GM19328 (cell line): ENCODE data around the gene CPB1.

Source experiments
- ATAC-seq: cut with Tn5 transposase; IDR thresholded peaks from one replicate; pipeline ENCODE4 v1.9.1; 2021; ENCODE audit warnings: mild to moderate bottlenecking, moderate library complexity; ENCODE audit not compliant: unreplicated experiment

CPB1 gene

DNA sequence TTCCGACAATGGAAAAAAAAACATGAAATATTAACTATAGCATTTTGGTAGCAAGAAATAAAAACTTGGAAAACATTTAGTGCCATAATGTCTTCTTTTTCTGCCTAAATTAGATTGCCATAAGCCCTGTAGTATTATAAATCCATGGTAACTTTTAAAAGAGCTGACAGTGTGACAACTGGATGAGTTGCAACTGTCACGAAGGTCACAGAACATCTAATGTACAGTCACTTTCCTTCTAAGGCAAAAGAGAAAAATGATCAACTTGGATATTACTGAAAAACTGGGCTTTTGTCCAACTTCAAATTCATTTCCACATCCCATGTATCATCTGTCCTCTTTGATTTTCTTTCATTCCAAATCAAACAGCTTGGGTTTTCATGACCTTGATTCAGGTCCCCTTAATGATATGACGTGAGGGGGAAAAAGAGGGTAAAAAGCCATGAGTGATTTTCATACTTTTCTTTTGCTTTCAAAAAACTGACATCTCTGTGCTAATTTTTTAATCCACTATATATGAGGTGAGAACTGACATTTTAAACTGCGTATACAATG is 602 bp downstream of the CPB1 start:
- ATAC-seq = no peak

DNA sequence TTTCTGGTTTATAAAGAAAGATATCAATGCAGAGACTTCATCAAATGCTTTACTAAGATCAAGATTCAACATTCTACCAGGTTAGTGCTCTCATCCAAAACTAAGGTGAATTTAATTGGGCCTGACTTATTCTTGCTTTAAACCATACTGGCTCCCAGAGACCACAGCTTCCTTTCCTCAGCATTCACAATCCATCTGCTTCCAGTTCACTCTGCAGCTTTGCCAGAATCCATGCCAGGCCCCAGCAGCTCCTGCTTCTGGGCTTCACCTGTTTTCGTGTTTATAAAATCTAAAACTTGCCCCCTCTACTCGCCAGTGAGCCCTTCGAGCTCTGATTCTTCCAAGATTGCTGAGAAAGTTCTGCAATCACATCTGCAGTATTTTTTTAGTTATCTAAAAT is 2.3 kb downstream of the CPB1 start:
- ATAC-seq = no peak

DNA sequence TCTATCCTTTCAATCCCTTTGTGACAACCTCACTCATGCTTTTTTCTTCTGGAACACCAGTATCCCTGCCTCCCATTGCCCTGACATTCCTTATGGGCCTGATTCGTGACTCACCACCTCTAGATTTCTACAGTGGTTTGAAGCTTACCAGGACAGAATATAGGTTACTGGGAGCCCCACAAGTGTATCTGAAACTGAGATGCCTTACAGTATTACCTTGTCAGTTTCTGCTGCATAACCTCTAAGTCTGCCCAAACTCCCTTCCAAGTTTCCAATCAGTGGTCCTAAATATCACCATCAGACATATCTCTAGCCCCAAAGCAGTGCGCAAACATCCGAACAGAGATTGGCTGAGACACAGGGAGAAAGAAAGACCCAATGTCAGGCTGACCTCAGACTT is 5.6 kb downstream of the CPB1 start:
- ATAC-seq = no peak

DNA sequence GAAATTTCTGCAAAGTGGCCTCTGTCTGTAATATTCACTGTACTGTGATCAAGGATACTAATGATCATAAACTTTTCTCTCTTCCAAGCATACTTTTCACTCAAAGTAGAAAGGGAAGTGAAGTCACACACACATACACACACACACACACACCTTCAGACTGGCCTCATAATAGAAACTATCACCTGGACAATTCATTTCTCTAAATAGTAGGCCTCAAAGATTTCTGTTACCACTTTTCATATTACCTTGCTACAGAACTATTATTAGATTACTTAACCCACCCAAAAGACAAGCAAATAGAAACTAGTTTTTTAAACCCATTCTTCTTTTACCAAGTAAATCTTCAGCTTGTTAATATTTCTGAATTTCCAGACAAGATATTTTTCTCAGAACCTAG is 12.2 kb downstream of the CPB1 start:
- no peak for ATAC-seq

DNA sequence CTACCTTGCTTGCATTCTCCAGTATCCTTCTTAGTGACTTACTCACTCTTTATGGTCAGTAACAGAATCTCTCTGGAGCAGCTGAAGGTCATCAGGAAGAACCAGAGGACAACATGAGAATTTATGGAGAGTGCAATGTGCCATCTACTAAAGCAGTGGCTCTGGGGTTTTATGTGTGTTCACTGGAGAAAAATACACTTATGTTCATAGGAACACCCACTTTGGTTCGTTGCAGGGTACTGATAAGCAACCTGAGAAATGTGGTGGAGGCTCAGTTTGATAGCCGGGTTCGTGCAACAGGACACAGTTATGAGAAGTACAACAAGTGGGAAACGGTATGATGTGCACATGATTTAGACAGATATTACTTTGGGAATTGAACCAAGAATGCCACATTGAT is 12.8 kb downstream of the CPB1 start:
- no peak for ATAC-seq

DNA sequence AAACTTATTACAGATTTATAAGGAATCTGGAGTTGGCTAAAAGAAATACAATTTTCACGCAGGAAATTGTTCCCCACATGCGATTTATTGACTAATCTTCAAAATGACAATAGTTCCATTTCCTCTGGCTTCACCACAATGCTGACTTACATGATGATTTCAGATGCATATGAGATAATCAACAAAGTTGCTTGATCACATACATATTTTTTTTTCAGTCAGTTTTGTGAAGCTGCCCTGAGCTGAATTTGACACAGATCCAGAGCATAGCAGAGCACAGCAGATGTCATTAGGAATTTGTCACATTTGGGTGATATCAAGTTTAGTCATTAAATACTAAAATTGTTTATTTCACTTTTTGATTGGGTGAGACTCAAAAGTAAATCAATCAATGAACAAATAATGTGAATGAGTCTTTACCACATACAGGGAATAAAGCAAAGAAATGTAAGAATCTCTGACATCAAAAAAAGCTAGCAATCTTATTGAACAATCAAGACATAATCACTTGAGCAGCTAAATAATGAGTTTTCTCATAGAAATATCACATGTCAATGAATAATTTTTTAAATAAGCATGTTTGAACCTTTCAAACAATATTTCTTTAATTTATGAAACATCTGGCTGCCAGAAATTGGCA is 18.3 kb downstream of the CPB1 start:
- ATAC-seq = no peak

DNA sequence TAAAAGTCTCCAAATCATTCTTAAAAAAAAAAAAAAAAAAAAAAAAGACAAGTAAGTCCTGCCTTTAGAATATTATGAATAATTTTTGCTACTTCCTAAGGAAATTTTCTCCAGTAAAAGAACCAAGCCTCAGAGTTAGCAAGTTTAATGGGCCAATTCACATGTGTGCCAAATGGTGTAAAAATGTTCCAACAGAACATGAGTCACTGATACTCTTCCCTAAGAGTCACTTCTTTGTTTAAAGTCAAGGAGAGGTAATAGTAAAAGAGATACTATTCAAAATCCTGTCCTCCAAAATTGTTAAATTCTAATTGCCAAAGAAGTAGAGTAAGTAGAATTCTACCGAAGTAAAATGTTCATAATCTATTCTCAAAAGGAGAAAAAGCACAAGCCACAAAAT is 19.7 kb downstream of the CPB1 start:
- no peak for ATAC-seq

DNA sequence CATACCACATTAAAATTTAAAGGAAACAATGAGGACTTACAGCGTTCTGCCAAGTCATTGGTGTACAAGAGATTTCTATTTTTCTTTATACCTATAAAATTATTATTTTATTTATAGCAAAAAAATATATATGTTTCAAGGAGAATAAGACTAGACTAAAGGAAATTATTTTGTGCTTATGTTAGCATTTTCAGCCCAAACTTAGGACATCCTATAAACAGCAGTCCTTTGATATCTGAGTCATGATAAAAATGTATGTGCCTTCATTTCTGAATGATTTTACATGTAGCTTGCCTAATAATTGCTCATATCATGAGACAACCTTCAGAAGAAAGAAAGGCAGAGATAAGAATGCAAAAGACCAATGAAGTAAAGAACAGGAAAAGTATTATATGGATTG is 20.8 kb downstream of the CPB1 start:
- no peak for ATAC-seq

DNA sequence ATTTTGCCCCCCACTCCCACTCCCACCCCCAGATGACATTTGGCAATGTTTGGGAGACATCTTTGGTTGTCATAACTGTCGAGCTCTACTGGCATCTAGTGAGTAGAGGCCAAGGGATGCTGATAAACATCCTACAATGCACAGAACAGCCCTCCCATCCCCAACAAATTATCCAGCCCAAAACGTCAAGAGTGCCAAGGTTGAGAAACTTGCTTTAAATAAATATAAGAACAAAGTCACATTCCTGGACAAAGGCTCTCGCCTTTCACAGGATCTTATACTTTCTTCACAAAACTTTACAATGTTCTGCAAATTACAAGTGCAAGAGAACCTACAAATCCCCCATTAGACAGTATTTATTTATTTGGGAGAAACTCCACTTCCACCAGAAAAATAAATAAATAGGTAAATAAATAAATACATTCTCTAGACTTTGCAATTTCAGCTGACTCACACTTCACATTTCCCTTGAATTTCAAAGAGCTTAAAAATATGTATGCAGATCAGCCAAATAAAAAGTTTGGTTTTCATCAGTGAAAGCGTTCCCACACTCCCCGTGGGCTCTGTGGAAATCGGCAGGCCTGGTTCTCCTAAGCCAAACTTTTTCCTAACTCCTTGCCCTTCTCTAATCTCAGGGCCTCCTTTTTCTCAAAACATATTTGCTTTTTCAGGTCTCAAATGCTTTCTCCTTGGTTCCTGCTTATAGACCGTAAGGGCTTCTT is 24.8 kb downstream of the CPB1 start:
- no peak for ATAC-seq

DNA sequence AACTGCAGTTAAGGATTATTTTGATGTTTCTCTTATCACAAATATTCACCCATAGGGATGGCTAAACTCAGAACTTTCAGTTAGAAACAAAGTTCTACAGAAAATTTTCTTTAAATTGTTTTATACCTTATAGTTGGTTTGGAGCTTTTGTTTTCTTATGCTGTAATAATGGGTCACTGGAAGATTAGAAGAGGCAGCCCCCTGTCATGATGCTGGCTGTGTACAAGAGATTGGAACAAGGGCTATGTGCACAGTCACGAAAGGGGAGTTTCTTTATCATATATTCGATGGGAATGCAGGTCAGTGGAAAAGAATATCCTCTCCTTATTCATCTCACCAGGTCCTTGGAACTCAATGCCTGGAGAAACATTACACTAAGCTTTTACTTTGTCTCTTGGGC is 25.5 kb downstream of the CPB1 start:
- ATAC-seq = no peak

DNA sequence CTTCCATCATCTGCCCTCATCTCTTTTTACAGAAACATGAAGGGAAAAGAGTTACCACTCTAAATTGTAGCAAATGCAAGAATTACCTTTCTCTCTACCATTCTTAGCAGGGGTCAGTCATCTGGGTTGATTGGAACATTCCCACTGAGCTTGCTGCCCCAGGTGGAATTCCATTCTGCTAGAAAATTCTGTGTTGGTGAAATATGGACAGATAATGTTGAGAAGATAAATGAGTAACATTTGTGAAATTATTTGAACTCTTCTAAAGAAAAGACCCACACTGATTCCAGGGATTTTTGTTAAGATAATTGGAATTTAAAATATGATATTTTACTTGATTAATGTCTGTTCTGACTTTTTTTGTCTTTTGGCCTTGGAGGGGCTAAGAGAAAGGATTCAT is 26.4 kb downstream of the CPB1 start:
- ATAC-seq = no peak

DNA sequence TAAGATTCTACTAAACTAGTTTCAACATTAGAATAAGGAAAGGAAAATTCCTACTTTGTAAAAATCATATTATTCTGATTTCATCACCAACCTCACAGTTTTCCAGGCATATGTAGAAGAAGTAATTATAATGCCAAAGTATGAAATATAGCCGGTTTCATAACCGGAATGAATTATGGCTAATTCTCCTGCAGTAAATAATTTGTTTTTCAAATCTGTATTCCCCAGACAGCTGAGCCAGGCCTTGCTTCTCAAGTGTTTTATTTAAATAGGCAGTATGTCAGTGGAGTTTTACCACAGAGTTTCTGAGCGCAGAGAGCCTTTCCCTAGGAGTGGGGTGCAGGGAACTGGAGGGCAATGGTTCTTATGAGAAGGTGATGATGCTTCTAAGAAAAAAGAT is 28.8 kb downstream of the CPB1 start:
- ATAC-seq = no peak

DNA sequence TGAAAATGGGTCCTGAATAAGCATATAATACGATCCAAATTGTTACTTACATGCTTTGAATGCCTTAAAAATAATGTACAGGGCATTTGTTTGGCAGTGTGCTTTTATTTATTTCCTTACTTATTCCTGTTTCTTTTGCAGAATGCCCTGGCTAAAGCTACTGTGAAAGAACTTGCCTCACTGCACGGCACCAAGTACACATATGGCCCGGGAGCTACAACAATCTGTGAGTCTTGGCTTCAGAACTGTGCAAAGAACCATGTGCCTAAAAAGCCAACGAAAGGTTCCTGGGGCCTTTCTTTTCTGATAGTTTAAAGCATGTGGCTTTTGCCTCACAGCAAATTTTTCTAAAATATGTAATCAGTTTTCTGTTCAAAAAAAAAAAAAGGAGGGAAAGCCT is 29.7 kb downstream of the CPB1 start:
- ATAC-seq = no peak

DNA sequence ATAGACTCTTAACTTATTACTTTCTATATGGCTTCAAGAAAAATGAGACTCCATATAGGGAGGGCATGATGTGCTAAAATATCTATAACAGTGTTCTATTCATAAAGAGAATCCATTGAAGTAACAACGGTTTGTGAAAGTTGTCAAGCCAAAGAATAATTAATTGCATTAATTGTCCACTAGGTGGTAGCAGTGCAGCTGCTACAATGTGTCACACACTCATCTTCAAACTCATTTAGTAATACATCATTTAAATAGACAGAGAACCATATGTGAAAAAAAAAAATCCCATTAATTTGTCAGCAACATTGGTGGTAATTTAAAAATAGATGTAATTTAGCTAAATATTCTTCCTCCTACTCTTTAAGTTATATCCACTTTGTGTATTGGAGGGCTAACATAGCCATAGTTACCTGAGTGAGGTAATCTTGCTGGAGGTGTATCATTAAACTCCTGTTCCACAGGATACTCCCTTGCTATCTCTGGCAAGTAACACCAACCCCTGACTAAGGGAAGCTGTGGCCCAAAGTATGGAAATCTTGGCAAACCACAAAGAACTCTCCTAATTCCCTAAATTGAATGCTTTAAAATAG is 33.8 kb downstream of the CPB1 start:
- no peak for ATAC-seq

DNA sequence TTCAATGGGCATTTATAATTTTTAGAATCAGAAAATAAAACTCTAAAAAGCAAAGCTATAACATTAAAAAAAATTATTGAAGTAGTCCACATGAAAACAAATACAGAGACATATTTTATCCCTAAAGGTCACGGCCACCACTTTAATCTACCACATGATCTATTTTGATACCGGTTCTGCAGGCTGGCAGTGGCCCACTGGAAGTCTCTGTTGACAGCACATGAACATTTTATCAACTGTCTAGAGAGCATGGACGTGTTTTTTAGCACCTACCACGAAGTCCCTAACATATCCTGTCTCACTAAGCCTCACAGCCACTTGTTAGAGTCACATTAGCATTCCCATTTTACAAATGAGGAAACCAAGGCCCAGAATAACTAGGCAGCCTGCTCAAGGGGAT is 35.7 kb downstream of the CPB1 start:
- no peak for ATAC-seq

DNA sequence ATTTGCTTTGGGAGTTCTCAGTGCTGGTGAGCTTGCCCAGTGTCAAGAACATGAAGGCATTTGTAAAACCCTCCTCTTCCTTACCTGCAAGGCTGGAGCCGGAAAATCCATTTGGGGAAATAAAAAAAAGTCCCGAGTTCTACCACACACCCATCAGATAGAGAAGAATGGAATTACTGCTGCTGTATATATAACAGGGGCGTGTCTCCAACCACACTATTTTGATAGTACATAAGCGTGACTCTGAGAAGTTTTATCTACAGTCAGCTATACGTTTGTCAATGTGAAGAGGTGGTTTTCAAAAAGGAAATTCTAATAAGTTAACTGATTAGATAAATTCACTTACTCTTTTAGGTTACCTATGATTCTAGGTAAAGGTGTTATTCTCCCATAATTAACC is 36.2 kb downstream of the CPB1 start:
- no peak for ATAC-seq

DNA sequence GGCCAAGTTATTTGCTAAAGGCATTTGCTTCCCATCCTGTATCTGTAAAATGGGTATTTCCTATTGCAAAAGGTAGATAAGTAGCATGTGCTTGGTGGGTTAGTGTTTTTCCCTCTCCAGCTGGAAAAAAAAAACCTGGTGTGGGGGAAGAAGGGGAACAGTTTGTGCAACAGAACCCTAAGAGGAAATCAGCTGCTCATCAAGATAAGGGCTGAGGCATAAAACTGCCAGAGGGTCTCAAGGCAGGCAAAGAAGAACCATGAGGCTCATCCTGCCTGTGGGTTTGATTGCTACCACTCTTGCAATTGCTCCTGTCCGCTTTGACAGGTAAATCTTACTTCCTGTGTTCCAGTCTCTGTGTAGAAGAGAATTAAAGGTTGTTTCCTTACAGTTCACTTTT is 37.4 kb downstream of the CPB1 start, which contains the start of gene CPA3:
CPA3 (plus strand) TSS at position 248 of the 400 bp plus-strand sequence; CDS start at position 260, 12 bp downstream.
- ATAC-seq = no peak

DNA sequence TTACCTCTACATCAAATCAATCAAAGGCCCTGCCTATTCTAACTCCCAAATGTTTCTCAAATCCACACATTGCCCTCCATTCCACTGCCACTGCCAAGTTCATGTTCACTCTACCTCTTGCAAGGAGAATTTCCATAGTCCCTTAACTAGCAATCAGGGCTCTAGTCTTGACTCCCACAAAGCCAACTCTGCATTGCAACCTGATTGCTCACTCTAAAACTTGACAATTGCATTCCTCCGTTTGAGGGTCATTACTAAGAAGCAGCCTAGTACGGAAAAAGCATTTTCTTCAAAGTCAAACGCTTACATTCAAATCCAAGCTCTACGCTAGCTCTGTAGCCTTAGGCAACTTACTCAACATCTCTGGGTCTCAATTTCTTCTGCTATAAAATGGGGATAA is 38.6 kb downstream of the CPB1 start:
- no peak for ATAC-seq

DNA sequence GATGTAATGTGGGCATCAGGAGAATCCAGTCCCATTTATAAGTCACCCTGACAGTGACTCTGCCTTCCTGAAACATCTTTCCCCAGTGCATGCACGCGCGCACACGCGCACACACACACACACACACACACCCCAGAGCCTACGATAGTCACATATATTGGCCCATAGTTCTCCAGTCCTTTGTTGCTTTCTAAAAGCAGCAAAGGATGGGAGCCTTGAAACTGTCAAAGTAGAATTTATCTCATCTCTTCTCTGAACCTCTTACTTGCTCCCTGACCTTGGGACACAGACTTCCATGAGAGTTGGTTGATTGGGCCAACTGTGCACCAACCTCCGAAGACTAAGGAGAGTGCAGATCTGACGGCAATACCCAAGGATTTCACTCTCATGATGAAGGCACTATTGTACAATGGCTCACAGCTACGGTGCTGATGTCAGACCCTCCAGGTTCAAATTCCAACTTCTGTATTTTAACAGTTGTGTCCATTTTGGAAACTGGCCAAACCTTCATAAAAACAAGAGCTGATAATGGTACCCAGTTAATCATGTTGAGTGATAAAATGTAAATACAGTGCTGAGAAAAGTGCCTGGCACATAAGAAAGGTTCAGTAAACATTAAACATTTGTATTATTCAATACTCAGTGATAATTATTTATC is 45.8 kb downstream of the CPB1 start:
- no peak for ATAC-seq

DNA sequence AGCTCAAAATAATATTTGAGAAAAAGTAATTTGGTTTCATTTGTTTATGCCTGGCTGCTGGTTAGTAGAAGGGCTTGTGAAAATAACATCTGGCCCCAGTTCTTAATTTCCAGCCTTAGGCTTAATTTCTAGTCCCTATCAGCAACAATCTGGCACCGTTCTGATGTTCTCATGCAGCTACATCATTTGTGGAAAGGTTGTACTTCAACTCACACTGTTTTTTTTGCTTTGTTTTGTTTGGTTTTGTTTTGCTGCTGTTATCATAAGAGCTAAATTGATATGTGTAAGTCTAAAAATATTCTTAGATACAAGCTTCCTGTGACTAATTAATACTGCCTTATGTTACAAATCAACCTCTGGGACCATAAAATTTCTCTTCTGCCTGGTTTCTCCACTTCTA is 46.4 kb downstream of the CPB1 start:
- no peak for ATAC-seq

DNA sequence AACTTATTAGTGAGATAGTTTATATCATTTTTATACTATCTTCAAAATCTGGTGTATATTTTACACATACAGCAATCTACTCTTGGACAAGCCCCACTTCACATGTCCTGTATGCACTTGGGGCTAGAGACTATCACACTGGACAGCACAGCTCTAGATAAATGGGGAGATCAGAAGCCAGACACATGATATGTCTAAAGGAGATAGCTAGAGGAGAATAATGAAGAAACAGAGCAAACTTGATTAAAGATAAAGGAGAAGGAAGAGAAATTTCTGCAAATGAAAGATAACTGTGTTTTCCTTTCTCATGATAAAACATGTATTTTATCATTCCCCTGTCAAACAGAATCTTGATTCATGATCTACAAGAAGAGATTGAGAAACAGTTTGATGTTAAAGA is 50.5 kb downstream of the CPB1 start:
- ATAC-seq = no peak

DNA sequence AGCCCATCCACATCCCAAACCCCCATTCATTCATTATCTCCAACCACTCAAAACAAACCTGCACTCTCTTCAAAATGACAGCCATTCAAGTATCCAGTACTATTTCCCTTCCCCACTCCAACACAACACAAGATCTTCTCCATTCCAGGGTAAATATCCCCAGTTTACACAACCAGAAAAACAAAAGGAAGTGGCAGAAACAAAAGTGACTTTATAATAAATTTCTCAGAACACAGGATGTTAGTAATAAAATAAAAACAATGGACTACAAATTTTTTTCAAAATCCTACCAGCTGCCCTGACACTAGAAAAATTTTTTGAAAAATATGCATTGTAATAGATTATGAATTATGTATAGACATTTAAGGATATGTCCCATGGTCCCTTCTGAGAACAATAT is 51.6 kb downstream of the CPB1 start:
- no peak for ATAC-seq
